Stimulated activated CD8-positive, alpha-beta memory T cell treated with anti-CD3 and anti-CD28 coated beads, Interleukin-4, amount 100 ng/mL, for 1 hour (primary cell): ENCODE results near the gene ALDH1L1.

Experiments
- DNase-seq, 2 donors: peaks; one replicate each; pipeline ENCODE4 v3.0.0-alpha.2; 2020; ENCODE audit warnings: low read depth in 2 of 2, low spot score in 1 of 2

The ALDH1L1 gene

GRCh38 chr3:126155819-126156218 is 24.6 kb downstream of the ALDH1L1 start:
- DNase-seq: no peak

GRCh38 chr3:126155280-126155640 is 25.1 kb downstream of the ALDH1L1 start:
- DNase-seq: no peak

- DNase-seq: no peak
These were observed 25.8 kb downstream of the ALDH1L1 start for GRCh38 chr3:126154391-126155279.

- no peak for DNase-seq
These were observed 26.6 kb downstream of the ALDH1L1 start for GRCh38 chr3:126153695-126154360.

GRCh38 chr3:126152901-126153694 is 27.3 kb downstream of the ALDH1L1 start:
- no peak for DNase-seq

GRCh38 chr3:126152458-126152857 is 27.9 kb downstream of the ALDH1L1 start:
- no peak for DNase-seq

GRCh38 chr3:126151562-126152302 is 28.7 kb downstream of the ALDH1L1 start:
- no peak for DNase-seq

GRCh38 chr3:126149960-126150515 is 30.3 kb downstream of the ALDH1L1 start:
- DNase-seq: no peak

GRCh38 chr3:126149256-126149902 is 31.0 kb downstream of the ALDH1L1 start:
- no peak for DNase-seq

GRCh38 chr3:126147932-126148683 is 32.3 kb downstream of the ALDH1L1 start:
- no peak for DNase-seq

- DNase-seq: no peak
These were observed 33.0 kb downstream of the ALDH1L1 start for GRCh38 chr3:126147147-126147931.

GRCh38 chr3:126146525-126147146 is 33.8 kb downstream of the ALDH1L1 start:
- no peak for DNase-seq

GRCh38 chr3:126146034-126146433 is 34.4 kb downstream of the ALDH1L1 start:
- DNase-seq: no peak

GRCh38 chr3:126142652-126143051 is 37.7 kb downstream of the ALDH1L1 start:
- DNase-seq: no peak

GRCh38 chr3:126137490-126138130 is 42.8 kb downstream of the ALDH1L1 start:
- DNase-seq: no peak

- DNase-seq: no peak
These were observed 43.8 kb downstream of the ALDH1L1 start for GRCh38 chr3:126136428-126137220.
